HL-60 (cell line): ENCODE results near the gene NOL8.

ENCODE experiments used
- GABPA ChIP-seq: IDR thresholded peaks from 2 replicates; pipeline ENCODE4 v1.6.1; 2012; ENCODE audit warnings: low read depth
- POLR2AphosphoS5 ChIP-seq: IDR thresholded peaks from 2 replicates; pipeline ENCODE4 v1.6.1; 2012; ENCODE audit warnings: low read depth
- REST ChIP-seq: IDR thresholded peaks from 2 replicates; pipeline ENCODE4 v1.6.1; 2012; ENCODE audit warnings: low read depth; ENCODE audit not compliant: insufficient replicate concordance
- TF ChIP-seq, protein P1 (sequence below): IDR thresholded peaks from one replicate; pipeline ENCODE4 v1.5.1; 2011; ENCODE audit warnings: low read length, control low read depth, inconsistent platforms; ENCODE audit not compliant: insufficient read depth

GRCh38 chr9:92308893-92309292 is 16.3 kb downstream of the NOL8 start:
- TF ChIP-seq, protein P1, sequence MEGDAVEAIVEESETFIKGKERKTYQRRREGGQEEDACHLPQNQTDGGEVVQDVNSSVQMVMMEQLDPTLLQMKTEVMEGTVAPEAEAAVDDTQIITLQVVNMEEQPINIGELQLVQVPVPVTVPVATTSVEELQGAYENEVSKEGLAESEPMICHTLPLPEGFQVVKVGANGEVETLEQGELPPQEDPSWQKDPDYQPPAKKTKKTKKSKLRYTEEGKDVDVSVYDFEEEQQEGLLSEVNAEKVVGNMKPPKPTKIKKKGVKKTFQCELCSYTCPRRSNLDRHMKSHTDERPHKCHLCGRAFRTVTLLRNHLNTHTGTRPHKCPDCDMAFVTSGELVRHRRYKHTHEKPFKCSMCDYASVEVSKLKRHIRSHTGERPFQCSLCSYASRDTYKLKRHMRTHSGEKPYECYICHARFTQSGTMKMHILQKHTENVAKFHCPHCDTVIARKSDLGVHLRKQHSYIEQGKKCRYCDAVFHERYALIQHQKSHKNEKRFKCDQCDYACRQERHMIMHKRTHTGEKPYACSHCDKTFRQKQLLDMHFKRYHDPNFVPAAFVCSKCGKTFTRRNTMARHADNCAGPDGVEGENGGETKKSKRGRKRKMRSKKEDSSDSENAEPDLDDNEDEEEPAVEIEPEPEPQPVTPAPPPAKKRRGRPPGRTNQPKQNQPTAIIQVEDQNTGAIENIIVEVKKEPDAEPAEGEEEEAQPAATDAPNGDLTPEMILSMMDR: no peak
- no peak for TF ChIP-seq POLR2AphosphoS5
- no peak for TF ChIP-seq REST
- no peak for TF ChIP-seq GABPA
